ENCODE data around the gene KCNJ5.

The KCNJ5 gene

DNA sequence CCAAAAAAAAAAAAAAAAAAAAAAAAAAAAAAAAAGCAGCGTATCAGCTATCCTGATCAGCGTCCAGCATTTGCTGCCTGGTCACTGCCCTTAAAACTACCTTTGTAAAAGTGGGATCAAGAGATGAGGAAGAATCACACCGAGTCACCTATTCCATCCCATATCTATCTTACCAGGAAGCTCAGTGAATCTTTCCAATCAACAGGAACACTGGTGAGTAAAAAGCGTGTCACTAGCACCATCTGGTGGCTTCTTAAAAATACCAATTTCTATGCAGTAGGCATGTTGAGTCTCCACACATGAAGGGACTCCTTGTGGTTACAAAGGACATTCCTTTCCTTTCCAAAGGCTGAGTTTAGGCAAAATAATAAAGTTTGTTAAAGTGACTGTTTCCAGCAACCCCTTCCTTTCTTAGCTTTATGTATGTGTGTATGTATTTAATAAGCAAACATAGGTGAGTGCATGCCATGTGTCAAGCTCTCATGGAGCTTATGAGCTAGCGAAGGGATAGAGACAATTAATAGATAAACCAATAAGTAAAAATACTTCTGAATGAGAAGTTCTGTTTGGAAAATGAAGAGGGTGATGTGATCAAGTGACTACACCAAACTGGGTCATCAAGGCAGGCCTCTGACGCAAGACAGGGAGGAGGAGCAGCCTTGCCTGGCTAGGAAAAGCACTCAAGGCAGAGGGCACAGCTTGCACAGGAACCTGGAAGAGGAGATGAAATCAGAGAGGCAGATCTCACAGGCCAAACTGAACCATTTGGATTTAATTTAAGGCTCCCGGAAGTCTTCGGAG lies 65.4 kb downstream of the KCNJ5 start:
- peak; percentile 34 to 38 for DNase-seq (ENCODE audit: low read depth in 2 of 2)

DNA sequence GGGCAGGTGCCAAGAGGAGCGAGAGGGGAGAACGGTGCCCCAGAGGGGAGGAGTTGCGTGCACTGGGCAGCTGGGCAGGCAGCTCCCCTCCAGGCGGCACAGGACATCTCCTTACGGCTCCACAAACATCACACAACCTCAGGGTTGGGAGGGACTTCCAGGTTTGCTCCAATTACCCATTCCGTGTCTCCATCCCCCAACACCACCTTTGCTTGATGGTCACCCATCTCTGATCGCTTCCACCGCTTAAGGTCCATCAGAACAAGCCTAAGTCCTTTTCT lies 66.0 kb downstream of the KCNJ5 start:
- DNase-seq (ENCODE audit: low read depth in 2 of 2) = no peak

DNA sequence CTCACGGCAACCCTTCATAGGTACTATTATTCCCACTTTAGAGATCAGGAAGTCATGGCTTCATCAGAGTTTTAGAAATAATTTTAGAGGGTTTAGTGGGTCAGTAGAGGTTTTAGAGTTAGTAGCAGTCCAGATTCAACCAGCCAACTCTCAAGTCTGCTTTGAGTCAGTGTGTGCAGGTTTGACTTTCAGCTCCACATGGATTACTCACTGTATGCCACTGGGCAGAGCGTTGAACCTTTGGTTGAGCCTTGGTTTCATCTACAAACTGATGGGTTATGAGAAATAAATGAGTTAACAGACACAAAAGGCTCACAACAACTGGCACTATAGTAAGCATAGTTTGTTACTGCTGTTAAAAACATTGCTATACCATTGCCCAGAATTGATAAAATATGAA lies 70.5 kb downstream of the KCNJ5 start:
- DNase-seq (ENCODE audit: low read depth in 2 of 2) = no peak

- no peak for DNase-seq (ENCODE audit: low read depth in 2 of 2)
Observed at GRCh38 chr11:128962896-128963295, 71.7 kb downstream of the KCNJ5 start.

DNA sequence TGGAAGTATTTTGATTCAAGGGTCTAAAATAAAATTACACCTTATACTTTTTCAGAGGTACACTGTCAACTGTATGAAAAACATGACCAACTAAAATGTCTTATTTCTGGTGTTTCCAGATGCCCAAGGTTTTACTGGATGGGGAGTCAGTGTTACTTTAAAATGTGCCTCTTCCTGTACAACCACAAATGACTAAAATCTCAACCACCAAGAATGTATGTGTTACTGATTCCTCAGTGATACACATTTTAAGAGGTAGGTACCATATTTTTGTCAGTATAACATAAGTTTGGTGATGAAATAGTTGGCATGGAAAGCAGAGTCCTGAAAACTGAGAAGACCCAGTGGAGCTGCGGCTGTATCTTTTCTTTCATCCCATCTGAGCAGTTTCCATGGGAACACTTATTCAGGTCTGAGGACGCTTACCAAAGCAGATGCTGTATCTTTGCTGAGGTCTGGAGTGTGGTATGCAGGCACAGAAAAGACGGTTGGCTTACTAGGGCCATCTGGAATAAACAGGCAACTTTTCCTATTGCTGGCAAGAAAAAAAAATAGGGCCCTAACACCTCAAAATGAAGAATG lies 72.7 kb downstream of the KCNJ5 start:
- peak; percentile 24 to 40 for DNase-seq (ENCODE audit: low read depth in 2 of 2)

GRCh38 chr11:128964463-128964930 lies 73.3 kb downstream of the KCNJ5 start:
- no peak for DNase-seq (ENCODE audit: low read depth in 2 of 2)

- no peak for DNase-seq (ENCODE audit: low read depth in 2 of 2)
Observed at GRCh38 chr11:128965485-128965884, 74.3 kb downstream of the KCNJ5 start.

DNA sequence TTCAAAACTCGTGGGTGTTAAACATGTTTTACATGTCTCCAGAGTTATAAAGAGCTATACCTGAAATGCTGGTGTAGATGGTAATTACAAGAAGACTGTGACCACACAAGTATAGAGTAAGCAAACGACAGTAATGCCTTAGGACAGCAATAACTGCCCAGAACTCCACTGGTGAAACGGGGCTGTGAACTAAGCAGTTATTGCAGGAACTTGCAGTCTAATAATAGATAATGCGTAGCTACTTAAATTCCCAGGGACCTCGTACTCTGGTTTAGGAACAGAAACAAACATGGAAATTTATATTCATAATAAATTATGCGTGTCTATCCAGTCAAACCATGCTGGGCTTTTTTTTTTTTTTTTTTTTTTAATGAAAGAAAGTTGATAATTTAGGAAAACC lies 76.4 kb downstream of the KCNJ5 start:
- no peak for DNase-seq (ENCODE audit: low read depth in 2 of 2)

DNA sequence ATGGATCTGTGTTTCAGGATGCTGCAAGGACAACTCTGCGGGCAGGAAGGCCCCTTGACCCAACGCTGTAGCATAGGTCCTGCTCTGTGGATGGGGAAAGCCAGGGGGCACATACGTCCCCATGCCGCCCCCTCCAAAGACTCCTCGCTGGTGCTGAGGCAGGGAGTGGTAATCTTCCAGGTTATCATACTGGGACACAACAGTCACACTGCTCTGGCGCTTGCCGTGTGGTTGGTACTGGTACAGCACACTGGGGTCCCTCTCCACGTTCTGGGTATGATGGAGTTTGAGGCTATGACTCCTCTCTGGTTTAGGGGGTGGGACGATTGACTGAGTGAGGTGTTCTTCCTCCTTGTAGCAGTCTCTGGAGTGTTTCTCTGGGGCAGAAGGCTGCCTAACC lies 77.8 kb downstream of the KCNJ5 start:
- DNase-seq (ENCODE audit: low read depth in 2 of 2) = no peak
